Germinal center (tissue), 1 donor: ENCODE results near the gene TRPM3.

ENCODE experiments used
- DNase-seq: peaks from one replicate; pipeline ENCODE4 v3.0.0; 2012; ENCODE audit warnings: mixed read lengths, low spot score

Gene TRPM3

DNA sequence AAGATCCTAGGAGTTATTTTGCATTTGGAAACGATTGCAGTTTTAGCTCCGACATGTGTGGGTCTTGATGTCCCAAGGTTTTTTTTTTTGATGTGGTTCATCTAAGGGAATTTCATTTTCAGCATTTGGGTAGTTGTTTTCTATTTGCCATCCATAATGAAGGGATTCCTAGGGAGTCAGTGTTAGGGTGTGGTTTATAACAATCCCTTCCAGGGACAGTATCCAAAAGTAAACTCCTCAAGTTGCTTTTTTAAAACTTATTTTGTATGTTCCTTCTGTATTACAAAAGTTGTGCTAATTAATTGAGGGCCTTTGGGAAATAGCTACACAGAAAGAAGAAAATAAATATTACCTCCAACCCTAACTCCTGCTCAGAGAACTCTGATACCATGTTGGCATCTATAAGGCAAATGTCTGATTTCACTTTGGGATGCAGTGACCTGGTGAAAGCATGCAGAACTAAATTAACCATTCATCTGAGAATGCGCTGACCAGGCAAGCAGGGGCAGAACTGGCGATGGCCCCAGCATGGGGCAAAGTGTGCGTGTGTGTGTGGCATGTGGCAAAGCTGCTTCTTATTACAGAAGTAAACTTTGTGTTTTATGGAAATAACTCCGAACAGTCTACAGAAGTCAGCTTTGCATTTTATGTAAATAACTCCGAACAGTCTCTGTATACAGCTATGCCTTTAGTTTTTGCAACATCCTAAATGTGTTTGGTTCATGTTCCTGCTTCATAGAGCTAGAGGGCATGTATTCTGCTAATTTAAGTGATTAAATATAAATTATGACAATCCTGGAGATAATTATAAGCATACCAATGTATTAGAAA, 237.2 kb downstream of the TRPM3 start:
- DNase-seq: no peak

DNA sequence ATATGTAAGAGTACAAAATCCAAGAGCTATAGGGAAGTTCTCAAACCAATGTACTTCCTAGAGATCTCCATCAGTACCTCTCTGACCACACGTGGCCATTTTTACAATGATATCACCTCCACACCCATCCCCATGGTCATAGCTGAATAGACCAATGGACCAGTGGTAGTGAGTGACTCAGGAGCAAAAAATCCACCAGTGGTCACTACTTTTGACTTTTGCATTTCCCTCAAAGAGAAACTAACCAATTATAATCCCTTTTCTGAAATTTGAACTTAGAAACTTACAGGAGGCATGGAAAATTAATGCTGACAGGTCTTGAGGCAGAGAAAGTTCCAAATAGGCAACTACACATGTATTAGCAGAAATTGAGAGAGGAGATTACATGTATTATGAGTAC, 238.4 kb downstream of the TRPM3 start:
- DNase-seq: no peak

GRCh38 chr9:70881333-70881732, 240.1 kb downstream of the TRPM3 start:
- no peak for DNase-seq

DNA sequence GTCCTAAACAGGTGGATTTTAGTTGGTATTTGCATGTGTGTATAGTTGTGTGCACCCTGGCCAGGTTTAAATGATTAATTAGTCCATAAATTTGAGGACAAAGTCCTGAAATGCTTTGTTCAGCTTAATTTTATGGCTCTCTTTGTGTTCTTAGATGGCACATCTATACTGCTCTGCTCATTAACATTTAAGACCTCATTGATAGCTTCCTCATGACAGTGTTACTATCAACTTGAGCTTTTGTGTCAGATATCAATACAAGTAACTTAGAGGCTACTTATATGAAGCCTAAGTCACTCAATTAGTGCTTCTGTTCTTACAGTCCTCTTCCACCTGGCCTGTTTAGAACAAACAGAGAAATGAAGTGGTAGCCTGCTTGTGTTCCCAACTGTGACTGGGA, 240.9 kb downstream of the TRPM3 start:
- no peak for DNase-seq

DNA sequence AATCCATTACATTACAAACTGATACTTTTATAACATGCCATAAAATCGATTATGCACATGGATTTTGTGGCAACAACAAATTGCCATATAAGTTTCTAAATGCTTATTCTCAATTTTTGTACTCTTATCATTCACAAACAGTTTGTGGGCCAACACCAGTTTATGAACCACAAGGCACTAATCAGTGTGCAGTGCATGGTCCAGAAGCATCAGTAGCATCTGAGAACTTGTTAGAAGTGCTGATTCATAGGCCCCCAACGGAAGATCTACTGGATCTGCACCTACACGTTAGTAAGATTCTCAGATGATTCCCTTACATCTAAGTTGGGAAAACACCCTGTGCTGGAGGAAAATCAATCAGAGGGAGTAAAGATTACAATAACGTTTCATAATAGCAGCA, 242.8 kb downstream of the TRPM3 start:
- DNase-seq: no peak

- DNase-seq: no peak
These were observed 247.0 kb downstream of the TRPM3 start for GRCh38 chr9:70874451-70874850.

GRCh38 chr9:70873506-70873905, 247.9 kb downstream of the TRPM3 start:
- no peak for DNase-seq

- DNase-seq: no peak
These were observed 252.5 kb downstream of the TRPM3 start for GRCh38 chr9:70868661-70869652.

DNA sequence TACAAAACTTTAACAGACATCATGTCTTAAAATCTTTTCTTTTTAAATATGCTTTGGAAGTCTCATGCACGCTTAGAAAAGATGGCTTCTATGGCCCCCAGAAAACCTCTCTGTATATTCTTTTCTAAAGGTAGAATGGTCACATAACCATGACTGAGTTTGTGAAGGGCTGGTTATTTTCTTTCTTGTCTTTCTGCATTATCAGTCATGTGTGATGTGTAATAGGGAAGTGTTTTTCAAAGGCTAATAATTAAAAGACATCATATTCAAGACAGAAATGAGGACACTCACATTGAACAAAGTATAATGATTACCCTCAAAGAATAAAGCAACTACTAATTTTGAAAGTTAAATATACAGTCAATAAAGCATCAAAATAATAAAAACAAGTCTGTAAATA, 253.4 kb downstream of the TRPM3 start:
- no peak for DNase-seq

- no peak for DNase-seq
These were observed 255.9 kb downstream of the TRPM3 start for GRCh38 chr9:70865471-70865870.

DNA sequence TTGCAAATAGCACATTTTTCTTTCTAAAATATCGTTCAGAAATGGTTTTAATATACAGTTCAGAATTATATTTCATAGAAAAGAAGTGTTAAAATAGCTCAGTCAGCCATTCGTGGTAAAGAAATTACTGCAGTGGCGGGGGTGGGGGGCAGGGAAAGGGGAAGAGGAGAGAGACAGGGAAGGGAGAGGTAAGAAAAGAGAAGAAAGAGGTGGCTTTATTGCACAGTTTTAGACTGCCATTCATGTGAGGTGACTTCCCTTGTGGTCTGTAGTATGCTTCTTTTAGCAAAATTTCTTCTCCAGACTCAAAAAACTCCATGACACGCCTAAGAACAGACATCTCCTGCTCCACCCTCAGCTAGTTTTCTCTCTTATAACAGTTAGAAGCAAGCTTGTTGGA, 259.6 kb downstream of the TRPM3 start:
- DNase-seq: no peak

DNA sequence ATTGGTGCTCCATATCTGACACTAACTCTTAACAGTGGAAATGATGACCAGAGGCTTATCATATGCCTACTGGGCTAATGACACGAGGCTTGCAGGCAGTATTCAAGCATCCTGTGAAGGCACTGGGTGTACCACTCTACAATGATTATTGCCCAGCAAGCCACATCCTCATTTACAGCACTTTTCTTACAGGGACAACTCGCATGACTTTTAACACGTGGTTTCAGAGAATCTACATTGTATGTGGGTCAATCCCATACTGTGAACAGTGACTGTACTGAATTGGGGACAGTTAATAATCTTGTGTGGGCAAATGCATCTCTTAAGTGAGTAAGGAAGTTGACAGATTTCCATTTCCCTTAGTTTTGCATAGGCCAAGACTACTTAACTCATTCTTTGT, 260.0 kb downstream of the TRPM3 start:
- DNase-seq: no peak

DNA sequence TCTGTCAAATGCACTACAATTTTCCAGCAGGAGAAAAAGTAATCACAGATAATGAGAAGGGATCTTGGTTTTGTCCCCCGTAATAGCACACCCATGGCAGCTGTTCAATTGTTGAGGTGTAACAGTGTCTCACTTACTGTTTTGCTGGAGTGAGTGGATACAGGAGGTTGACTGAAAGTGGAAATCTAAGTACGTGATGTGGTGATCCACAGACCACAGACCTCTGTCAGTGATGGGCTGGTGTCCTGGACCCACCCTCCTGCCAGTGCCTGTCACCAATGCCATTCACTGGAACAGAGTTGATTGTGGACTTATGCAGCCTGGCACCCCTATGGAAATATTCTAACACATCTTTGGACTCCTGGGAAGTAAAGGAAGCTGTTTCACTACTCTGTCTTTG, 261.7 kb downstream of the TRPM3 start:
- no peak for DNase-seq

- DNase-seq: no peak
These were observed 265.0 kb downstream of the TRPM3 start for GRCh38 chr9:70856411-70856810.

GRCh38 chr9:70852711-70853240, 268.6 kb downstream of the TRPM3 start:
- no peak for DNase-seq

GRCh38 chr9:70840266-70840665, 281.2 kb downstream of the TRPM3 start:
- no peak for DNase-seq

DNA sequence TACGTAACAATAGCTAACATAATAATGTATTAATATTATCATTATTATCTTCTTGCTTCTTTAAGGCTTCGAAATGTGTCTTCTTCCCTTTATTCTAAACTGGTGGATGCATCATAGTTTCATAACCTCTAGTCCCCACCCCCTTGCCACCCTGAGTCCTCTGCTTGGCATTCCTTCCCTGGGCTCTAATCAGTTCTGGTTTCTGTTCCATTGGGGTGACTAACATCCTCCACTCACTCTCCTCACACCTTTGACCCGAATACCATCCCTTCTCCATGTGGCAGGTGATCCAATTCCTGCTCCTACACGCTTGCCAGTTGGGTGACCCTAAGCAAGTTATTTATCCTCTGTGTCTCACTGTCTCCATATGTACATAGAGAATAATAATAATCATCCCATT, 286.1 kb downstream of the TRPM3 start:
- no peak for DNase-seq

GRCh38 chr9:70832492-70832891, 288.9 kb downstream of the TRPM3 start:
- DNase-seq: no peak

DNA sequence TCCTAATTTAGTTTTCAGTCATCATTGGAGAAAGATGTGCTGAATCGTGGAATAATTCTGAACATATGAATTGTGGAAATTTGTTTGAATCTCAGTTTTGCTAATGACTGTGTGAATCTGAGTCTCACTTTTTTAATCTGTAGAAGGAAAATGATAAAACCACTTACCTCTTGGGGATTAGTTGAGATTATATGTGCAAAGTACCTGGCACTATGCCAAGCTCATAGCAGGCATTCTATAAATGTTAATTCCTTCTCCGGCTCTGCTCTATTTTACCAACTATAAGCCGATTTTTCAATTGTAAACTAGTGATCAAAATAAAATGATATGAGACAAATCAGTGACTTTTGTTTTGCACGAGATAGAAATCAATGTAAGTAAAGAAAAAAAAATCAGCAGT, 290.8 kb downstream of the TRPM3 start:
- no peak for DNase-seq

GRCh38 chr9:70829591-70830265, 291.7 kb downstream of the TRPM3 start:
- no peak for DNase-seq

DNA sequence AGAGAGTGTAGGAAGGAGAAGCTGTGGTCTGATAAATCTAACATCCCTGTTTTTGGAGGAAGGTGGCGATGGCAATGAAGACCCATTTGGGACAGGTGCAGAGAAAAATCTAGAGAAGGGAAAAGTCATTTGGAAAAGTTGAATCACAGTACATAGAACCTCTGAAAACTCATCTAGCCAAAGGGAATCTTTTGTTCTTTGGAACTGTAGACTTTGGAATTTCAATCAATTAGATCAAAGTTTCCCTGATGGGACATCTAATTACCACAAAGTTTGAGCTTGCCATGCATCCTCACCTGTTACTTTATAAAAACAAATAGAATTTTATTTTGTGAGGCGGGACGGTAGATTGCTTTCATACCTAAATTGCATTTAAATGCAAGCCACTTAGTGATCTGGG, 294.9 kb downstream of the TRPM3 start:
- DNase-seq: no peak

DNA sequence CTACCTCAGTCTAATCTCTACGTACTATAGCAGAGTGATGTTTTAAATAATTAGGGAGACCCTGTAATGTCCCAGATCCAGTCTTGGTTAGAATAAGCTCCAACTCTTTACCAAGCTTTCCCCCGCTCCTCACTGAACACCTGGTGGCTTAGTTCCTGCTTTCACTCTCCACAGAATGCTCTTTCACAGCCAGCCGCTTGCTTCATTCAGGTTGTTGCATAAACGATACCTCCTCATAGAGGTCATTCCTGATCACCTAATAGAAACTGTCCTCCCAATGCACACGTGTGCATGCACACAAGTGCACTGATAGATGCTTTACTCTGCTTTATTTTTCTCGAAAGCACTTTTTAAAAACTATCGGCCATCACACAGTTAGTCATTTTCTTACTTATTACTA, 298.1 kb downstream of the TRPM3 start:
- no peak for DNase-seq
